IgD-negative memory B cell (primary cell): ENCODE measurements around the gene CRYBB2. TPM values are rescaled to one million over a fixed set of nuclear protein-coding genes. Genes with fewer than 3 reads are reported as not detected.
"Not testable (repeated sequence)": the region's sequence is repeated elsewhere in the genome, so short reads cannot be mapped to it uniquely, and the experiment has no call there.

Source experiments
- H3K27ac Mint-ChIP-seq, 3 donors: one replicate each; pipeline ENCODE4 v1.8.0; 2020 to 2022; ENCODE audit warnings: mild to moderate bottlenecking in 3 of 3, mixed read lengths in 3 of 3, moderate library complexity in 1 of 3
- H3K27me3 Mint-ChIP-seq: one replicate; pipeline ENCODE4 v1.8.0; 2021; ENCODE audit warnings: mixed read lengths
- H3K36me3 Mint-ChIP-seq: one replicate; pipeline ENCODE4 v1.8.0; 2020; ENCODE audit warnings: mild to moderate bottlenecking, mixed read lengths
- H3K4me1 Mint-ChIP-seq, 3 donors: one replicate each; pipeline ENCODE4 v1.8.0; 2020 to 2022; ENCODE audit warnings: mixed read lengths in 3 of 3, mild to moderate bottlenecking in 1 of 3
- H3K4me3 Mint-ChIP-seq, 4 donors: one replicate each; pipeline ENCODE4 v1.8.0; 2020 to 2022; ENCODE audit warnings: mild to moderate bottlenecking in 4 of 4, mixed read lengths in 4 of 4, moderate library complexity in 3 of 4
- H3K9me3 Mint-ChIP-seq, 3 donors: one replicate each; pipeline ENCODE4 v1.8.0; 2020 to 2021; ENCODE audit warnings: mixed read lengths in 3 of 3, mild to moderate bottlenecking in 1 of 3
- polyA plus RNA-seq: library from polyadenylated mRNA; unstranded; fragments of 300-500 nt; fragmentation: Illumina TruSeq; gene quantifications from one replicate; pipeline ENCODE4 v1.2.3, GENCODE V29; 2021

Gene CRYBB2
- polyA plus RNA-seq, 1 donor from 2014 or later: not detected

DNA sequence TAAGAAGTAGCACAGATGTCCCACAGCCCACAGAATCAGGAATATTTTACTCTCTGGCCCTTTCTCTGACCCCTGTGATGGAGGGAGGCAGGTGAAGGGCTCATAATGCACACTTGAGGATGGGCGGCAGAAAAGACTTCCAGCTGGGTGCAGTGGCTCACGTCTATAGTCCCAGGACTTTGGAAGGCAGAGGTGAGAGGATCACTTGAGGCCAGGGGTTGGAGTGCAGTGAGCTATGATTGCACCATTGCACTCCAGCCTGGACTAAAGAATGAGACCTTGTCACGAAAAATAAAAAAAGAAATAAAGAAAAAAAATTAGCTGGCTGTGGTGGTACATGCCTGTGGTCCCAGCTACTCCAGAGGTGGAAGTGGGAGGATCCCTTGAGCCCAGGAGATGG lies 33.3 kb upstream of the CRYBB2 start:
- H3K36me3 Mint-ChIP-seq: no peaks in the 10 kb centered on the region
- H3K27ac Mint-ChIP-seq: no peak overlapping the region
- no peaks in the 10 kb centered on the region for H3K4me1 Mint-ChIP-seq
- H3K4me3 Mint-ChIP-seq: no peak overlapping the region
- H3K9me3 Mint-ChIP-seq: peaks cover 2 to 3% (median 3%) of the 10 kb centered on the region in 3 donors
- H3K27me3 Mint-ChIP-seq: peaks cover 5% of the 10 kb centered on the region

DNA sequence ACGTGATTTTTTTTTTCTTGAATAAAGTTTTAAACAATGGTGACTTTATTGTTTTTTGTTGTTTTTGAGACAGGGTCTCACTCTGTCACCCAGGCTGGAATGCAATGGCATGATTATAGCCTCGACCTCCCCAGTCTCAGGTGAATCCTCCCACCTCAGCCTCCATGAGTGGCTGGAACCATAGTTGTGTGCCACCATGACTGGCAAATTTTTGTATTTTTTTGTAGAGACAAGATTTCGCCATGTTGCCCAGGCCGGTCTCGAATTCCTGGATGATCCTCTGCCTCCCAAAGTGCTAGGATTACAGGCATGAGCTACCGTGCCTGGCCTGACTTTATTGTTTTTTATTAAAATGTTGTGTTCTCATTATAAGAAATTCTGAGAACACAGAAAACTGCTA lies 32.0 kb upstream of the CRYBB2 start:
- Mint-ChIP-seq H3K27ac (no peak overlapping the region), H3K4me3 (no peak overlapping the region), H3K4me1 (no peaks in the 10 kb centered on the region), H3K27me3 (peaks cover 4% of the 10 kb centered on the region), H3K36me3 (no peaks in the 10 kb centered on the region), H3K9me3 (peaks cover 0 to 3% (median 3%) of the 10 kb centered on the region in 3 donors)

DNA sequence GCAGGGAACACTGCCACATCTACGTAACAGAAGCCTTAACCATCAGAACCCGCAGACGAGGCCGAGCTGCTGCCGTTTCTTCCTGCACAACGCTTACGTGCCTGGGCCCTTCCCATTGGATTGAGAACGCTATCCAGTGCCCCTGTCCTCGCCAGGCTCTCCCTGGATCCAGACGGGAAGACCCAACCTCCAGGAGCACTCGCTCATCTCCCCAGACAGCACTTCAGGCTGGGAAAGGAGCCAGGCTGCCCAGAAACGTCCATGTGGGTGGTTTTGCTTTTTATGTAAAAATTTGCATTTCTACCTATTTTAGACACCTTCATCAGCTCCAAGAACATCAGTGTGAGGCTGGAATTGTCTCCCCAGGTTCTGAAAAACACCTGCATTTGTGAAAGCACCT lies 27.0 kb upstream of the CRYBB2 start:
- H3K9me3 Mint-ChIP-seq: peaks cover 0 to 3% (median 3%) of the 10 kb centered on the region in 3 donors
- H3K27ac Mint-ChIP-seq: no peak overlapping the region
- peaks cover 1% of the 10 kb centered on the region for H3K27me3 Mint-ChIP-seq
- no peak overlapping the region for H3K4me3 Mint-ChIP-seq
- H3K4me1 Mint-ChIP-seq: no peaks in the 10 kb centered on the region
- no peaks in the 10 kb centered on the region for H3K36me3 Mint-ChIP-seq

DNA sequence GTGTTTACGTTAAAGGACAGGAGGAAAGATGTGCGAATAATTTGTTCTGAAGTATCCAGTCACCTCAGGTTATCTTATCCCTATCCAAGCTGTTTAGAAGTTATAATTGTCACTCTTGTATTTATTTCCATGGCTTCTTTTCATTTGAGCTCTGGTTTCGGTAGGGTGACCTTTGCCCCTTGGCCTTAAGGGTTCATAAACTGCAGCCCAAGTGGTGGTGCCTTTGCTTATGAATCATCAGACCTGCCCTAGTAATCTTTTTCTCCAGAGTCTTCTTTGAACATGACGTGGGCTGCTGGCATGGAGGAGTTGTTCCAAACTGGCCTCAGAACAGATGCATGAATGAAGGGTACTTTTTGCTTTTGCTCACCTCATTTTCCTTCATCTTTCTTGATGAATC lies 26.3 kb upstream of the CRYBB2 start:
- Mint-ChIP-seq H3K4me1 (no peaks in the 10 kb centered on the region), H3K9me3 (peaks cover 0 to 3% (median 3%) of the 10 kb centered on the region in 3 donors), H3K27me3 (peaks cover 1% of the 10 kb centered on the region), H3K27ac (no peak overlapping the region), H3K36me3 (no peaks in the 10 kb centered on the region), H3K4me3 (no peak overlapping the region)

DNA sequence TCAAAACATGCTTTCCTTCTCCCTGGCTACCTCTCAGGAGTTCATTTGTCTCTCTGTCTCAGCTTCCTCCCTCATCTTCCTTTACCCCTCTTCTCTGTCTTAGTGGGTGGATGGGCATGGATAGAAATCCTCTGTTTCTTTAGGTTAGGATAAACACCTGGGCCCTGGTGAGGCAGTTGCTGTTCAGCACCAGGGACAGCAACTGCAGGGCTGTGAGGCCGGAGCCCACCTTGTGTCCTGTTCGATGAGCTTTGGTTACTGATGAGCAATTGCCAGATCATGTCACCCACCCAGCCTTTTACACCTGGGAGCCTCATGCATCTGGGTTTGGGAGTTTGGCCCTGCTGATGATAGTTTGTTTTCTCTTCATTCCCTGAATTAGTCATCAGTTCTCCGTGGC lies 25.9 kb upstream of the CRYBB2 start:
- Mint-ChIP-seq H3K4me3 (no peak overlapping the region), H3K27ac (no peak overlapping the region)

DNA sequence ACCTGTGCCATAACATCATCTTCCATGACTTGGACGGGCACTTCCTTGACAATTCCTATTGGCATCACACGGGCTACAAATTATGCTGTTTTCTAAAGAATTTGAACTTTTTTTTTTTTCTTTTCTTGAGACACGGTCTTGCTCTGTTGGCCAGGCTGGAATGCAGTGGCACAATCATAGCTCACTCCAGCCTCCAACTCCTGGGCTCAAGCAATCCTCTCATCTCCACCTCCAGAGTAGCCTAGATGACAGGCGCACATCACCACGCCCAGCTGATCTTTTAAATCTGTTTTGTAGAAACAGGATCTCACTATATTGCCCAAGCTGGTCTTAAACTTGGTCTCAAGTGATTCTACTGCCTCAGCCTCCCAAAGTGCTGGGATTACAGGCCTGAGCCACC lies 23.1 kb upstream of the CRYBB2 start:
- Mint-ChIP-seq H3K4me1 (no peaks in the 10 kb centered on the region), H3K27ac (no peak overlapping the region), H3K4me3 (no peak overlapping the region), H3K27me3 (peaks cover 4% of the 10 kb centered on the region), H3K36me3 (no peaks in the 10 kb centered on the region), H3K9me3 (no peaks in the 10 kb centered on the region)

More for the DNA sequence above, 25.9 kb upstream of the CRYBB2 start:
- H3K4me1 Mint-ChIP-seq: no peaks in the 10 kb centered on the region
- H3K27me3 Mint-ChIP-seq: peaks cover 1% of the 10 kb centered on the region
- no peaks in the 10 kb centered on the region for H3K36me3 Mint-ChIP-seq
- H3K9me3 Mint-ChIP-seq: peaks cover 0 to 3% (median 3%) of the 10 kb centered on the region in 3 donors

DNA sequence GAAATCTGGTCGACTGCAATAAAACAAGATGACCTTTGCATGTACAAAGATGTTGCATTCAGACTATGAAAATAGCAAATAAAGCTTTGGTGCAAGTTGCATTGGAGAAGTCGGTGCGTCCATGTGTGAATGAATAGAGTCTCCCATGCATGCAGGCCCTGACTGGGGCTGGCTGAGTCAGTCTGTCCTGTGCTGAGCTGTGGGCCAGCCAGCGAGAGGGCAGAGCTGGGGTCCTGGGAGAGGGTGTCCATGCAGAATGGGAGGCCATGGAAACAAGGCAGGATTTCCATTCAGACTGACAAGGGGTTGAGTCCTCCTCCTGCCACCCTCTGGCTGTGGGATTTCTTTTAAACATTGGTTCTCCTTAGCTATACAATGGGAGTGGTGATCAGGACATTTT lies 22.1 kb upstream of the CRYBB2 start:
- Mint-ChIP-seq H3K4me1 (no peaks in the 10 kb centered on the region), H3K9me3 (no peaks in the 10 kb centered on the region), H3K4me3 (no peak overlapping the region), H3K27ac (no peak overlapping the region), H3K36me3 (no peaks in the 10 kb centered on the region), H3K27me3 (peaks cover 6% of the 10 kb centered on the region)

DNA sequence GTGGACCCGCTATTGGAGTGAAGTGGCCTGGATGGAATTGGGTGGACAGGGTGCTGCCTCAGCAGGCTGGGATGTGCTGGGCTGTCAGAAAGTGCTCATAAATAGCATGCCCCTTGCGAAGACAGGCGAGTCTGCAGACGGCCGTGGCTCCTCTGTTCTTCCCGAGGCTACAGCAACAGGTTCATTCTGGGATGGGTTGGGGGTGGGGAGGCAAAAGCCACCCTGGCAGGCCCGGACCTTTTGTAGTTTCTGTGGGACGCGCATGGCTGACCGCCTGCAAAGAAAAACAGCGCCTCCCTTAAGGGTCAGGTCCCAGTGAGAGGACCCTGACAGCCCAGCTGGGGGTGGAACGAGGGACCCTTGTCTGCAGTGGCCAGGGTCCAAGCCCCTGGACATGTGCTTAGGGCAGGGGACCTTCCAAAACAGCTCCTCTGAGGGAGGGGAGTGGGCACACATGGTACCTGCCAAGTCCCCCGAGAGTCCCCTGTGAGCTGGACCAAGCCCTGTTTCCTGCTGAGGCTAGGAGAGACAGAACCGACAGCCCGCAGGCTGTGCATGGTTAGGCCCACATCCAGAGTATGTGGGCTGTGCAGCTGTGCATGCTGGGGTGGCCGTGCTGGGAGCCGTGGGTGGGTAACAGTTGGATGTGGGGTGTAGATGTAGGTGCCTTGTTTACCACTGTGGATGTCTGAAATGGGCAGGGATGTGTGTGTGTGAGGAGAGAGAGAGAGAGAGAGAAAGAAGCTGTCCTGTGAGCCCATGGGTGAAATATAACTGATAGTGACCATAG lies 19.5 kb upstream of the CRYBB2 start, which contains the start of gene CRYBB3:
Gene CRYBB3 (plus strand): TSS at position 128 of the 790 bp plus-strand sequence. CDS start 1,539 bp downstream, outside the sequence.
- no peaks in the 10 kb centered on the region for H3K36me3 Mint-ChIP-seq
- H3K4me1 Mint-ChIP-seq: no peaks in the 10 kb centered on the region
- H3K27ac Mint-ChIP-seq: peak within 1 kb of the TSS in 1 of 3 donors; percentile 6
- H3K9me3 Mint-ChIP-seq: no peaks in the 10 kb centered on the region
- peak within 1 kb of the TSS in 1 of 4 donors; percentile 81 for H3K4me3 Mint-ChIP-seq
- H3K27me3 Mint-ChIP-seq: peaks cover 4% of the 10 kb centered on the region

DNA sequence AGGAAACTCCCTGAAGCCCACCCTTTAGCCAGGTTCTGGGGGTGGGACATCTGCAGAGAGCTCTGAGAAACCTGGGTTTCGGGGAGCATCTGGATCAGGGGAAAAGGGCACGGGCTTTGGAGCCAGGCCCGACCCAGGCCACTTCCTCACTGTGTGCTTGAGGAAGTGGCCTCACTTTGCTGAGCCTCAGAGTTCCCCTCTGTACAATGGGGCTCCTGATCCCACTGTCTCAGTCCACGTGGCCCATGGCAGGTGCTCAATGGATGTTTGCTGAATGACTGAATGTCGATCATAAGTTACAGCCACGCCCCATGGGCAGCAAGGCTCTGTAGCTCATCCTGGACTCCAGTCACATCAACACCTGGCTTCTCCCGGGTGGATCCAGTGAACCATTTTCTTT lies 18.5 kb upstream of the CRYBB2 start:
- Mint-ChIP-seq H3K4me1 (no peaks in the 10 kb centered on the region), H3K27ac (no peak overlapping the region), H3K36me3 (no peaks in the 10 kb centered on the region)

DNA sequence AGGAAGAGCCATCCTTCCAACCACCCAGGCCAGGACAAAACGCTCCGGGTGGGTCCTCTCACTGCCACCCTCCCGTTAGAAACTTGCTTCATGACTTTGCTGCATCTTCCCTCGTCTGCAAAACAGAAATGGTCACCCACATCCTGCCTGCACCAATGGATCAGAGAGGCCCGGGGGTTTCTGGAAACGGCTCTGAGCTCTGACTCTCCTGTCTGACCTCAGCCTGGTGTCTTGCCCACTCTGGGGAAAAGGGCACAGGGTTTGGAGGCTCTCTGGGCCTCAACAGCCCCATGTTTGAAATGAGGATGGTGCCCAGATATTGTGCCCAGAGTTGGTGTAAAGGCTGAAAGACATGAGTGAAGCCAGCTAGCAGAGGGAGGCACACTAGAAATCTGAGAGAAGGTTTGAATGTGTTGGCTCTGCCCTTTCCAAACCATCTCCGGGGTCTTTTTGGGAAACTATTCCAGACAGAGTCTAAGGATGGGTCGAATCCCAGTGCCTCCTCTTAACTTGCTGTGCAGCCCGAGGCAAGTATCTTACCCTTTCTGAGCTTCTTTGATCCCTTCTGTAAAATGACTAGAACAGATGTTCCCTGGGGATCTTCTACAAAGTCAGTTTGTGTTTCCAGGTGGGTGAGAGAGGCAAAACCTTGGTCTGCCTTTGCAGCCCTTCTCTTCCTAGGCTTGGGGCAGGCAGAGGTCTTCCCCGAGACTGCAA lies 17.7 kb upstream of the CRYBB2 start:
- peaks cover 4% of the 10 kb centered on the region for H3K27me3 Mint-ChIP-seq
- no peaks in the 10 kb centered on the region for H3K4me1 Mint-ChIP-seq
- no peak overlapping the region for H3K27ac Mint-ChIP-seq
- no peaks in the 10 kb centered on the region for H3K36me3 Mint-ChIP-seq
- H3K9me3 Mint-ChIP-seq: no peaks in the 10 kb centered on the region
- H3K4me3 Mint-ChIP-seq: no peak overlapping the region

More for the DNA sequence above, 18.5 kb upstream of the CRYBB2 start:
- Mint-ChIP-seq H3K9me3 (no peaks in the 10 kb centered on the region), H3K27me3 (peaks cover 4% of the 10 kb centered on the region), H3K4me3 (no peak overlapping the region)

DNA sequence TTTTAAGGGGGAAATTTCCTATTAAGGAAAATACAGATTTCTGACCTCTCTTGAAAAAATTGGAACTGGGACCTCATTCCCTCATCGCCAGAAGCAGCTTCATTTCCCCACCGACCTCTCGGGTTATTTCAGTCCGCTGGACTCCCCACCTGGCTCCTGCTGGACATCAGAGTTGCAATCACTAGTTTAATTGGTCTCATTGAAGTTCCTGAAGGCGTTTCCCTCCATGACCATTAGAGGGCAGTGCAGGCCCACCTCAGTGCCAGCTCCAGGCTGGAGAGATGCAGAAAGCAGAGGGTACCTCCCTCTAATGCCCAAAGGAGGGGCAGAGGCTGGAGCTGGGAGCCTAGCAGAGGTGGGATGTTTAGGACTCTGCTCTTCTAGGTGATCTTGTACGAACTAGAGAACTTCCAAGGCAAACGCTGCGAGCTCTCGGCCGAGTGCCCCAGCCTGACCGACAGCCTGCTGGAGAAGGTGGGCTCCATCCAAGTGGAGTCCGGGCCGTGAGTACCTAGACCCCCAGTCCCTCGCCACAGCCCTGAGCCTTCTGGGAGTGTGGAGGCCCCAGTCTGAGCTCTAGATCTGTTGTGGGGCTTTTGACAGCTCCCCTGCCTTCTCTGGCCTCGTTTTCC lies 17.0 kb upstream of the CRYBB2 start:
- H3K4me3 Mint-ChIP-seq: no peak overlapping the region
- no peaks in the 10 kb centered on the region for H3K9me3 Mint-ChIP-seq
- H3K4me1 Mint-ChIP-seq: no peaks in the 10 kb centered on the region
- no peaks in the 10 kb centered on the region for H3K36me3 Mint-ChIP-seq
- peaks cover 4% of the 10 kb centered on the region for H3K27me3 Mint-ChIP-seq
- peak overlapping the region in 1 of 3 donors; percentile 20 for H3K27ac Mint-ChIP-seq

DNA sequence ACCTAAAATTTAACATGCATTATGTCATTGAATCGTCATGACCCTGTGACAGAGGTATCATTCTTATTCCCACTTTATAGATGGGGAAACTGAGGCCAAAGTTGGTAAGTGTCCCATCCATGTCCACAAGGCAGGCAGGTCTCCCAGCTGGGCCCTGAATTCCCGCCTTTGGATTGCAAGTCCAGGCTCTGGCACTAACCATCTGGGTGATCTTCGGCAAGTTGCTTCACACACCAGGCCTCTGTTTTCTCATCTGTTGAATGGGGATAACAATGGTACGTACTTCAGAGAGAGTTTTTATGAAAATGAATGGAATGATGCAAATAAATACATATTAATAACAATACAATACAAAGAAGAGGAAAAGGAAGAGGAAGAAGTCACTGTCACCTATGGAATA lies 16.4 kb upstream of the CRYBB2 start:
- Mint-ChIP-seq H3K4me1 (no peaks in the 10 kb centered on the region), H3K36me3 (no peaks in the 10 kb centered on the region), H3K4me3 (no peak overlapping the region), H3K27ac (no peak overlapping the region), H3K27me3 (peaks cover 4% of the 10 kb centered on the region), H3K9me3 (no peaks in the 10 kb centered on the region)

DNA sequence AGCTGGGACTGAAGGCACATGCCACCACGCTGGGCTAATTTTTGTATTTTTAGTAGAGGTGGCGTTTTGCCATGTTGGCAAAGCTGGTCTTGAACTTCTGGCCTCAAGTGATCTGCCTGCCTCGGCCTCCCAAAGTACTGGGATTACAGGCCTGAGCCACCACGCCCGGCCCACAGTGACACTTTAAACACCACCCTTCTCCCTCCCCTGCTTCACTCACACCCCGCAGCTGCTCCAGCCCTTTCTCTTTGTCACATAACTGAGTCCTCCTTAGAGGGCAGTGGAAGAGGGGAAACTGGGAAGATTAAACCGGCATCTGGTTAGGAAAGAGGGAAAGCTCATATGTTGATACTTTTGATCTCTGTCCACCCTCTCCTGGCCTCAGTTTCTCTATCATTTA lies 14.9 kb upstream of the CRYBB2 start:
- H3K9me3 Mint-ChIP-seq, H3K27ac Mint-ChIP-seq: not testable (repeated sequence)

DNA sequence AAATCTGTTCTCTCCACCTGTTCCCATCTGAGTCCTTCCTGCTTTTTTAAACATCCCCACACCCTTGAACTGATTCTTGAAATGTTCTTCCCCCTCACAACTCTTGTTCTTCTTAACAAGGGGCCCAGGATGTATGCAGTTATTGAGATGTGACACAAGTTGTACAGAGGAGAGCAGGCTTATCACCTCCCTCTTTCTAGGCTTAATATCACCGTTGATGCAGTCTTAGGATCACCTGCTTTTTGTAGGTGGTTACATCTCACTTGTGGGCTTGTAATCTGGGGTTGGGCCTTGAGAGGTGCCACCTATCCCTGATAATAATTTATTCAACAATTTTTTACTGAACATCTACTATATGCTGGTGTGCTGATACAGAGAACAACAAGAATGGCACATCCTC lies 13.6 kb upstream of the CRYBB2 start:
- Mint-ChIP-seq H3K27me3 (peaks cover 2% of the 10 kb centered on the region), H3K4me1 (no peaks in the 10 kb centered on the region)

More for the DNA sequence above, 14.9 kb upstream of the CRYBB2 start:
- H3K27me3 Mint-ChIP-seq, H3K4me1 Mint-ChIP-seq, H3K36me3 Mint-ChIP-seq, H3K4me3 Mint-ChIP-seq: not testable (repeated sequence)

DNA sequence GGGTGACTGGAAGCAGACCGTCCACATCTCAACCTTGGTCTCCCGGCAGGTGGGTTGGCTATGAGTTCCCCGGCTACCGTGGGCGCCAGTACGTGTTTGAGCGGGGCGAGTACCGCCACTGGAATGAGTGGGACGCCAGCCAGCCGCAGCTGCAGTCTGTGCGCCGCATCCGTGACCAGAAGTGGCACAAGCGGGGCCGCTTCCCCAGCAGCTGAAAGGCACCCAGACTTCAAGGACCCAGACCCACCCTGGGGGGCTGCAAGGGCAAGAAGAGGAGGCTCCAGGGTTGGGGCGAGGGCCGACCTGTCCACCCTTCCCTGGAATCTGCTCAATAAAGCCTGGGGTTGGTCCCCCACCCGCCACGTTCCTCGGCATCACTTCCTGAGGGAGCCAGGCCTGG lies 12.4 kb upstream of the CRYBB2 start:
- H3K27me3 Mint-ChIP-seq: peaks cover 2% of the 10 kb centered on the region
- no peaks in the 10 kb centered on the region for H3K9me3 Mint-ChIP-seq

More for the DNA sequence above, 13.6 kb upstream of the CRYBB2 start:
- Mint-ChIP-seq H3K27ac (no peak overlapping the region), H3K36me3 (no peaks in the 10 kb centered on the region), H3K4me3 (no peak overlapping the region), H3K9me3 (no peaks in the 10 kb centered on the region)

More for the DNA sequence above, 12.4 kb upstream of the CRYBB2 start:
- H3K27ac Mint-ChIP-seq: no peak overlapping the region
- H3K4me3 Mint-ChIP-seq: no peak overlapping the region
- H3K36me3 Mint-ChIP-seq: no peaks in the 10 kb centered on the region
- H3K4me1 Mint-ChIP-seq: no peaks in the 10 kb centered on the region
